OCI-LY1 (cell line): ENCODE data around the gene MCF2L.

Experiments used
- H2AFZ ChIP-seq: fragments of 200-600 bp; sonication (generic), shearing (Covaris generic); 2 replicates; pipeline ENCODE4 v1.6.0; 2014; ENCODE audit warnings: antibody characterized with exemption, mild to moderate bottlenecking, low read length
- H3F3A ChIP-seq: fragments of 200-600 bp; sonication (generic), shearing (Covaris generic); 2 replicates; pipeline ENCODE4 v1.6.0; 2014; ENCODE audit warnings: mild to moderate bottlenecking, antibody characterized with exemption, low read length, moderate library complexity; ENCODE audit not compliant: insufficient read depth
- H3K27ac ChIP-seq: fragments of 200-600 bp; sonication (generic); 2 replicates; pipeline ENCODE4 v1.5.1; 2014; ENCODE audit warnings: low read length, mixed run types, mild to moderate bottlenecking, low read depth; ENCODE audit not compliant: poor library complexity, severe bottlenecking
- H3K27me3 ChIP-seq: fragments of 200-600 bp; sonication (generic); 2 replicates; pipeline ENCODE4 v1.6.0; 2014; ENCODE audit warnings: antibody characterized with exemption, mild to moderate bottlenecking, low read length, moderate library complexity; ENCODE audit not compliant: insufficient read depth
- H3K36me3 ChIP-seq: fragments of 200-600 bp; sonication (generic); 2 replicates; pipeline ENCODE4 v1.6.1; 2014; ENCODE audit warnings: mild to moderate bottlenecking, antibody characterized with exemption, low read length, moderate library complexity, mixed read lengths; ENCODE audit not compliant: insufficient read depth
- H3K4me1 ChIP-seq: fragments of 200-600 bp; sonication (generic); 2 replicates; pipeline ENCODE4 v1.5.1; 2014; ENCODE audit warnings: mild to moderate bottlenecking, low read length, moderate library complexity; ENCODE audit not compliant: insufficient read depth, severe bottlenecking
- H3K4me2 ChIP-seq: fragments of 200-600 bp; sonication (generic), shearing (Covaris generic); 2 replicates; pipeline ENCODE4 v1.6.1; 2014; ENCODE audit warnings: low read length
- H3K4me3 ChIP-seq: fragments of 200-600 bp; sonication (generic); 2 replicates; pipeline ENCODE4 v1.5.1; 2014; ENCODE audit warnings: low read length, low read depth, mild to moderate bottlenecking, mixed read lengths; ENCODE audit not compliant: poor library complexity, severe bottlenecking
- H3K79me2 ChIP-seq: fragments of 200-600 bp; shearing (Covaris generic); 2 replicates; pipeline ENCODE4 v1.6.1; 2016; ENCODE audit warnings: mixed run types, low read length, mixed read lengths; ENCODE audit not compliant: insufficient read depth
- H3K9ac ChIP-seq: fragments of 200-600 bp; sonication (generic), shearing (Covaris generic); 2 replicates; pipeline ENCODE4 v1.6.1; 2014; ENCODE audit warnings: mild to moderate bottlenecking, low read length, mixed read lengths
- H3K9me2 ChIP-seq: fragments of 200-600 bp; sonication (generic), shearing (Covaris generic); 2 replicates; pipeline ENCODE4 v1.6.1; 2014; ENCODE audit warnings: low read depth, mild to moderate bottlenecking, low read length, mixed read lengths
- H3K9me3 ChIP-seq: fragments of 200-600 bp; shearing (Covaris generic); 2 replicates; pipeline ENCODE4 v1.6.1; 2014; ENCODE audit warnings: low read length, mixed read lengths
- H4K20me1 ChIP-seq: fragments of 200-600 bp; sonication (generic), shearing (Covaris generic); 2 replicates; pipeline ENCODE4 v1.6.0; 2016; ENCODE audit warnings: mild to moderate bottlenecking, low read length; ENCODE audit not compliant: insufficient read depth
- CTCF ChIP-seq: fragments of 200-600 bp; sonication (generic), shearing (Covaris generic); IDR thresholded peaks from 2 replicates; pipeline ENCODE4 v1.5.1; 2017; ENCODE audit warnings: mild to moderate bottlenecking, antibody characterized with exemption, low read length, moderate library complexity, mixed read lengths
- EZH2 ChIP-seq: fragments of 200-600 bp; sonication (generic), shearing (Covaris generic); IDR thresholded peaks from 2 replicates; pipeline ENCODE4 v1.8.0; 2017; ENCODE audit warnings: borderline replicate concordance, mixed run types, mild to moderate bottlenecking, antibody characterized with exemption, low read length, moderate library complexity, mixed read lengths

The MCF2L gene

GRCh38 chr13:113022745-113023574 lies 53.9 kb downstream of the MCF2L start:
- Histone ChIP-seq H3K9me3 (no peaks in the 10 kb centered on the region), H3K9ac (no peak overlapping the region), H3K36me3 (no peaks in the 10 kb centered on the region), H3K9me2 (no peaks in the 10 kb centered on the region), H3K27ac (no peak overlapping the region), H3K27me3 (no peaks in the 10 kb centered on the region), H2AFZ (no peak overlapping the region), H4K20me1 (no peaks in the 10 kb centered on the region), H3K79me2 (no peaks in the 10 kb centered on the region), H3K4me2 (no peak overlapping the region), H3K4me3 (no peak overlapping the region), H3K4me1 (no peaks in the 10 kb centered on the region), H3F3A (no peaks in the 10 kb centered on the region)
- TF ChIP-seq CTCF = no peak
- TF ChIP-seq EZH2 = no peak

- Histone ChIP-seq H3K27me3 (no peaks in the 10 kb centered on the region), H3K4me2 (no peak overlapping the region), H3K9me2 (no peaks in the 10 kb centered on the region), H3K79me2 (no peaks in the 10 kb centered on the region), H3K36me3 (no peaks in the 10 kb centered on the region), H3K4me1 (no peaks in the 10 kb centered on the region), H2AFZ (no peak overlapping the region), H3K4me3 (no peak overlapping the region), H3K9ac (no peak overlapping the region), H3K9me3 (no peaks in the 10 kb centered on the region), H3K27ac (no peak overlapping the region), H3F3A (no peaks in the 10 kb centered on the region), H4K20me1 (no peaks in the 10 kb centered on the region)
- TF ChIP-seq EZH2 = no peak
- no peak for TF ChIP-seq CTCF
These were observed 54.8 kb downstream of the MCF2L start for GRCh38 chr13:113023694-113024430.

- Histone ChIP-seq H3K4me1 (no peaks in the 10 kb centered on the region), H3F3A (no peaks in the 10 kb centered on the region), H4K20me1 (no peaks in the 10 kb centered on the region), H2AFZ (no peak overlapping the region), H3K9ac (no peak overlapping the region), H3K36me3 (no peaks in the 10 kb centered on the region), H3K4me3 (no peak overlapping the region), H3K79me2 (no peaks in the 10 kb centered on the region), H3K9me2 (no peaks in the 10 kb centered on the region), H3K9me3 (no peaks in the 10 kb centered on the region), H3K27me3 (0 out of 2 replicates have a peak, but pooled peaks cover 4% of the 10 kb centered on the region), H3K4me2 (no peak overlapping the region), H3K27ac (no peak overlapping the region)
- TF ChIP-seq EZH2 (no peak), CTCF (no peak)
These were observed 55.5 kb downstream of the MCF2L start for GRCh38 chr13:113024466-113024865.
